GM18951 (cell line): ENCODE data around the gene RHOJ.

ENCODE experiments used
- POLR2A ChIP-seq: IDR thresholded peaks from 4 replicates; pipeline ENCODE4 v1.6.1; 2011; ENCODE audit warnings: mild to moderate bottlenecking; ENCODE audit not compliant: insufficient read length, insufficient read depth; ENCODE audit errors: extremely low read depth
- in situ Hi-C: fragments of 300-500 bp; cut with MboI; formaldehyde crosslinking; loops from one replicate; pipeline ENCODE4 v1.12.0; 2022; ENCODE audit warnings: low sequenced_read_pairs, mixed read lengths, inconsistent platforms; ENCODE audit not compliant: unreplicated experiment

RHOJ gene

DNA sequence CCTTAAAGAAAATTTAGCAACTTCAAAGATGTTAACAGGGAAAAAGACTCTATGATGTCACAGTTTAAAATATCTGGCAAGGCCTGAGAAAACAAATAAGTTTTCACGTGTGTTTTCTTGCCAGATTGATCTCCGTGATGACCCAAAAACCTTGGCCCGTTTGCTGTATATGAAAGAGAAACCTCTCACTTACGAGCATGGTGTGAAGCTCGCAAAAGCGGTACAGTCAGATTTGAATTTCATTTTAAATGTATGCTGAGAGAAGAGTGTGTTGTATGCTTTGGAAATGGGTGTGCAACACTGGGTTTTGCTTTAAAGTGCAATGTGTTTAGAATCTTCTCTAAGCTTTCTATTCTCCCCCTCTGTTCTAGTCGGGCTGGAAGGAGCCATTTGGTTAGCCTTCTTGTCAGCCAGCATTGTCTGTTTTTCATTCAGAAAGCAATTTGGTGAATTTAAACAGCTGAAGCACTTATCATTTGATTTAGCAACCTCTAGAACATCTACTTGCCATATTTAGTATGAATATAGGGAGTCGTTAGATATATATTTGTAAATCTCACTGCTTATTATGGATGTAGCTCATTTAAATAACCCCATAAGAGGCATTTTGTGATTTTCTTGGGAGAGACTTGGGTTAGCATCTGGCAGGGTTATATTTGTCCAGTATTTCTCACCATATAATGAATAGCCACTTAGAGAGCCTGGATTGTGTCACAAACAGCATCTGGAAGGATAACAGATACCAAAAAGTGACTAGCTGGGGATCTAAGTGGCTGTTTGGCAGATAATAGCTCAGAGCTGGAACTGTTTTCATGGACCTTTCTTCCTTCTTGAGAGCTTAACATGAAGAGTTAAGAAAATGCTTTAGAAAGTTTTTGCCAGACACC is 79.0 kb downstream of the RHOJ start:
- in situ Hi-C loops = no loop called here
- no peak for TF ChIP-seq POLR2A

DNA sequence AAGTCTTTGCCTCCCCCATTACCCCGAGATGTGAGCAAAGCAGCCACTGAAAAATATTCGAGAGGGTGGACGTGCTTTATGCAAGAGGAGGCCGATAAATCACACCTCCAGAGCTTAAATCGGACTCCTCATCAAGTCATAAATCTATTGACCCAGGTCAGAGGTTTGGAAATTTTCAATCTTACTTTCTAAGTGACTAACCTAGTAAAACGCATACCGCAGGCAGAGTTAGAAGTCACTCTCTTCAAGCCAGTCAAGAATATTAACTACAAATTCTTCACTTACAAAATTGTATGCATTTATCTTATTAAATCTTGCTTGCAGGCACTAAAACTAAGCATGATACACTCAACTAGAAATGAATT is 79.6 kb downstream of the RHOJ start:
- in situ Hi-C loops = no loop called here
- no peak for TF ChIP-seq POLR2A

DNA sequence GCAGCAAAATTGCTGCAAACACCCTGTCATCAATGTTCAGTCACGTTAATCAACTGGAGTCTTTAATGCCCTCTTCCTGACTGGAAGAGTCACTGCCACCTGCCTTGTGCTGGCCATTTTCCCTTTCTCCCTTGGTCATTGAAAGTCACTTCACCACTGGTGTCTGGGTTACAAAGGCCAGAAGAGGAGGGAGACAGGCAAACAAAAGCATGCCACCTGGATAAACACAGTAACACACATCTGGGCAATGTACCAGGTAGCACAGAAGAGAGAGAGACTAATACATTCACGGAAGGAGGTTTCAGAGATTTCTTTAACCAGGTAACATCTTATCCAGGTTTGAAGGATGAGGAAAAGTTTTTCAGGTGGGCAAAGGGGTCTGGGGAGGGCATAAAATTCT is 81.8 kb downstream of the RHOJ start:
- TF ChIP-seq POLR2A = no peak
- in situ Hi-C loops = no loop called here

DNA sequence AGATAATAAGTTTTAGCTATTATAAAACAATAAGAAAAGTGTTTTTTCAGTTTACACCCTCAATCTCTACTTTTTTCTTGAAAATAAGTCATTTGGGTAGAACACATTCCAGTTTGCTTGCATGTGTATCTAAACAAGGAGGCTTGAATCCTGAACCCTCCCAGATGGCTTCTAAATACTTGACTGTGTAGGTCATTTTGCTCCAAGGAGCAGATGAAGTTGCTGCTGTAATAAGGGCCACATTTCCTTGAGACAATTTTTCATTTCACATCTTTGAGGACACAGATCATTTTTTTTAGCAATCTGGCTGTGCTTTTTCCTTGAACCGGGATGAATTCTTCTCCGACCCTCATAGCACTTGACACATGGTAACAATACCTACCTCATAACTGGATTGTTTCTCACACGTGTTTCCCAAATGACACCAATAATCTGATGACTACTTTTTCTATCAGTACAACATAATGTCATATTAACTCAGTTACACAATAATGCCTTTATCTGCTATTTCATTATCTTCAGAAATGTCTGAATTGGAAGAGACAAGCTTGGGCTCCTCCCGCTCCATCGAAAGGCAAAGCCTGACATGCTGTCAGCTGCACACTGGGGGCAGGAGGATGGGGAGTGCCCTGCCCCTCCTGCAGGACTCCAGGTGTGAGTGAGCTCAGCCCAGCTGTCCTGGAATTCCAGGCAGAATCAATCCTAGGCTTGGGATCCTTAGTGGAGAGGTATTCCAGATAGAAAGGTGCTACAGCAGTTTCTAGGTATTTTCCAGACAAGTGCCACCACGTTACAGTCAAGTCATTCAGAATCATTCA is 83.6 kb downstream of the RHOJ start:
- in situ Hi-C loops = no loop called here
- TF ChIP-seq POLR2A = no peak

- in situ Hi-C loops = no loop called here
- TF ChIP-seq POLR2A = no peak
Observed at GRCh38 chr14:63288853-63289252, 84.6 kb downstream of the RHOJ start.

DNA sequence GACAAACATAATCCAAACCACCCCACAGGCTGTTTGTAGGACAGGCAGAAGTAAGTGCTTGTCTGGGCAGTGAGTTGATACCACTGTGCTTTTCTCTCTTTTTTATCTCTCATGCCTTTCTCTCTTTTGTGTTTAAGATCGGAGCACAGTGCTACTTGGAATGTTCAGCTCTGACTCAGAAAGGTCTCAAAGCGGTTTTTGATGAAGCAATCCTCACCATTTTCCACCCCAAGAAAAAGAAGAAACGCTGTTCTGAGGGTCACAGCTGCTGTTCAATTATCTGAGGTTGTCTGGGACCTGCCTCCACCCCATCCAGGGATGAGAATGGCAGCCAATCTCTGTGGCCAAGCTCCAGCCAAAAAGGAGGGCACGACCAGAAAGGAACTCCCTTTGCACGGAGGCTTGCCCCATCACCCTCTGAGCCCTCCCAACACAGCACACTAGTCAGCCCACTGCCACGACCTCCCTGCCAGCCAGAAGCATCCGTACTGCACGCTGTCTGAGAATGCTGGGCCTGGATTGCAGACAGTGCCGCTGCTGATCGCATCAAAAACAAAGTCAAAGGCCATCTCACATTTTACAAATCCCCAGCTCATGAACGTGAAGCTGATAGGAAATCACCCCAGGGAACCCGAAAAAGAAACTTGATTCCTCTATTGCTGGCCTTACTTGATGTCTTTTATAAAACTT is 86.6 kb downstream of the RHOJ start:
- in situ Hi-C loops = no loop called here
- TF ChIP-seq POLR2A = no peak

- in situ Hi-C loops = no loop called here
- TF ChIP-seq POLR2A = no peak
Observed at GRCh38 chr14:63292805-63293204, 88.6 kb downstream of the RHOJ start.

DNA sequence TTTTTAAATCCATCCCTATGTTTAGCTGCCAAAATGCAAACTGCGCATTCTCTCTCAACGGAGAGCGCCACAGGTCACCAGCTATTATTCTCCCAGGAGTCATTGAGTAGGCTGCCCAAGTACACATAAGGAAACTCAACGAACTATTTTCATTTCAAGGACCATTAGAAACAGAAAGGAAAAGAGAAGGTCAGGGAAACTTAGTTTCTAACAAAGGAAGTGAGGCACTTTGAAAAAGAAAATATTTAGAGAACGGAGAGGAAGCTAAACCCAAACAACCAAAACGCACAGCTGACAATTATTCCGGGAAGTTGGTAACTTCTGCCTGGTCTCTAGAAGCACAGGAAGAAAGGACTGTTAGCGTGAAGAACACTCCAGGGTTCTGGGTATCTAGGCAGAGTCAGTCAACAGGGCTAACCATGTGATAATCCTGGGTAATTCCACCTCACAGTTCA is 91.0 kb downstream of the RHOJ start:
- in situ Hi-C loops = no loop called here
- no peak for TF ChIP-seq POLR2A

GRCh38 chr14:63296060-63296563 is 91.9 kb downstream of the RHOJ start:
- in situ Hi-C loops = no loop called here
- TF ChIP-seq POLR2A = no peak

DNA sequence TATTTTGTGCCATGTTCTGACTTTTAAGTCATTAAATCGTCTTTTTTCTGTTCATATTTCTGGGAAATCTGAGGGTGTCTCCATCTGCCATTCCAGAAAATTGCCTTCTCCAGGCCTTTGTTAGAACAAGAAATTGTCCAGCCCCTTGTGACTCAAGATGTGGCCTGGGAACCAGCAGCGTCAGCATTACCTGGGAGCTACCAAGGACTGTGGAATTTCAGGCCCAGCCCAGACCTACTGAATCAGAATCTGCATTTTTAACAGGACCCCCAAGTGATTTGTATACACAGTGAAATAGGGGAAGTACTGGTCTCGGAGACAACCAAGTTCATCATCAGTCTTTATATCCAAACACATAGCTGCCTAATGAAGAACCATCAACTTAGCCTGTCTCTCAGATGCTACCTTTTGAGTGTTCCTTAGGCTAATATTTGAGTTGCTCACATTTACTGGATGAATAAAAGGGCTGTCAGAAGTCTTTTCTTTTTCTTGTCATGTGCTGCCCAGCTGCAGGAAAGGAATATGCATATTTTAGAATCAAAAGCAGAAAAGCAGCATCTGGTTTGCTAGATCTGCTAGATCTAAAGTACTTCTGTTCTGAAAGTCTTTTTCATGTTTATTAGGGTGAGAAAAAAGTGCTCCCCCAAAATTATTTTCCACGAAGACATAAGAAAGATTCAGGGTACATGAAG is 93.3 kb downstream of the RHOJ start:
- in situ Hi-C loops = no loop called here
- TF ChIP-seq POLR2A = no peak

- in situ Hi-C loops = no loop called here
- no peak for TF ChIP-seq POLR2A
Observed at GRCh38 chr14:63299351-63300110, 95.3 kb downstream of the RHOJ start.

- in situ Hi-C loops = no loop called here
- no peak for TF ChIP-seq POLR2A
Observed at GRCh38 chr14:63300854-63301253, 96.6 kb downstream of the RHOJ start.
